ENCODE data around the gene CDKN1A. TPM values are rescaled to one million over a fixed set of nuclear protein-coding genes. Genes with fewer than 3 reads are reported as not detected.

The CDKN1A gene
- total and polyA plus RNA-seq, 2 donors, result 13.1 to 81.2 TPM

DNA sequence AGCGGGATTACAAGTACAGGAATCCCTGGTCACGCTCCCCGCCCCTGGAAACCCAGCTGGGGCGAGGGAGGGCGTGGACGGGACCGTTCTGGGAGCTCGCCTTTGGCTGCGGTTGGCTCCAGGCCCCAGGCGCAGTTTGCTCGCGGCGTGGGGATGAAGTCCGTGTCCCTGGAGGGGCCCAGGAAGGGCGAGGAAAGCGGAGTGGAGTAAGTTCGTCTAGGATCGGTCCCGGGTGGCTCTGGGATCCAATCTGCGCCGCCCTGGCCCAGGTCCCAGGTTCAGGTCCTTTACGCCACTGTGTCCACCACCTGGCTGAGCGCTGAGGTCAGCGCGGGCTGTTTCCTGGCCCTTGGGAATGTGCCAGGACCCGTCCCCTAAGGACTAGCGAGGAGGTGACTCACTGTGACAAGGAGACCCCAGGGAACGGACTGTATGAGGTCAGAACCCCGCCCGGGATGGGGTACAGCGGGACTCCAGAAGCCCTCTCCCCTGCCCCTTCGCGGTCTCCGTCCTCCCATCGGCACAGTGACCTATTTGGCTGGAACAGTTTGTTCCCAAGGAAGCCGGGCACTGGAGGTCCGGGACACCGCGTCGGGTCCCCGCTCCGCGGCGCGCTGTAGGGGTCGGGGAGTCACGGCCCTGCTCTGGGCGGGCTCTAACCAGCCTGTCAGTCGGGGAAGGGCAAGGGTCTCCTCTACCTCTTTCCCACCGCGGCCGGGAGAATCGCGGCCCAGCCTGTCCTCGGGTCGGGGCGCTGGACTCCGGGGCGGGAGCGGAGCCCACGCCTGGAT lies 724 bp downstream of the CDKN1A start:
- peaks cover 0 to under 1% of the 10 kb centered on the region in 2 donors for H3K36me3 ChIP-seq (ENCODE audit: control insufficient read depth in 2 of 2, insufficient read depth in 2 of 2, low read length in 1 of 2)
- peaks cover 29 to 66% of the 10 kb centered on the region in 2 donors for H3K27me3 ChIP-seq (ENCODE audit: control insufficient read depth in 2 of 2, insufficient read depth in 1 of 2, low read length in 1 of 2)
- H3K9me3 ChIP-seq (ENCODE audit: control insufficient read depth in 2 of 2, insufficient read depth in 1 of 2, low read length in 1 of 2), result peaks cover 0 to 11% of the 10 kb centered on the region in 2 donors
- WGBS, result 2% methylated on average over 61 of the region's 61 CpGs
- H3K27ac ChIP-seq (ENCODE audit: low read depth in 1 of 2, low read length in 1 of 2), result peak overlapping the region; percentile 58 to 61
- peak in 1 of 9 donors; percentile 38 for DNase-seq (ENCODE audit: low read depth in 6 of 9, low spot score in 9 of 9)
- peaks cover 37 to 69% of the 10 kb centered on the region in 2 donors for H3K4me1 ChIP-seq (ENCODE audit: control insufficient read depth in 2 of 2, insufficient read depth in 2 of 2, low read length in 2 of 2)
- peak overlapping the region; percentile 44 to 55 for H3K4me3 ChIP-seq (ENCODE audit: low read length in 2 of 2)

GRCh38 chr6:36682328-36683144 lies 4.0 kb downstream of the CDKN1A start:
- peaks cover 22 to 41% of the 10 kb centered on the region in 2 donors for H3K27me3 ChIP-seq (ENCODE audit: control insufficient read depth in 2 of 2, insufficient read depth in 1 of 2, low read length in 1 of 2)
- peaks cover 7 to 10% of the 10 kb centered on the region in 2 donors for H3K36me3 ChIP-seq (ENCODE audit: control insufficient read depth in 2 of 2, insufficient read depth in 2 of 2, low read length in 1 of 2)
- no peak overlapping the region for H3K4me3 ChIP-seq (ENCODE audit: low read length in 2 of 2)
- WGBS, result 5% methylated on average over 11 of the region's 11 CpGs
- H3K4me1 ChIP-seq (ENCODE audit: control insufficient read depth in 2 of 2, insufficient read depth in 2 of 2, low read length in 2 of 2), result peaks cover 37 to 76% of the 10 kb centered on the region in 2 donors
- DNase-seq (ENCODE audit: low read depth in 6 of 9, low spot score in 9 of 9), result peak in 6 of 9 donors; percentile 60 to 90 (median 76)
- H3K9me3 ChIP-seq (ENCODE audit: control insufficient read depth in 2 of 2, insufficient read depth in 1 of 2, low read length in 1 of 2), result peaks cover 0 to 11% of the 10 kb centered on the region in 2 donors
- peak overlapping the region in 1 of 2 donors; percentile 79 for H3K27ac ChIP-seq (ENCODE audit: low read depth in 1 of 2, low read length in 1 of 2)

- H3K4me1 ChIP-seq (ENCODE audit: control insufficient read depth in 2 of 2, insufficient read depth in 2 of 2, low read length in 2 of 2), result peaks cover 35 to 69% of the 10 kb centered on the region in 2 donors
- no peak overlapping the region for H3K4me3 ChIP-seq (ENCODE audit: low read length in 2 of 2)
- peaks cover 7 to 10% of the 10 kb centered on the region in 2 donors for H3K36me3 ChIP-seq (ENCODE audit: control insufficient read depth in 2 of 2, insufficient read depth in 2 of 2, low read length in 1 of 2)
- H3K9me3 ChIP-seq (ENCODE audit: control insufficient read depth in 2 of 2, insufficient read depth in 1 of 2, low read length in 1 of 2), result peaks cover 0 to 11% of the 10 kb centered on the region in 2 donors
- peak overlapping the region; percentile 36 to 74 for H3K27ac ChIP-seq (ENCODE audit: low read depth in 1 of 2, low read length in 1 of 2)
- DNase-seq (ENCODE audit: low read depth in 6 of 9, low spot score in 9 of 9), result no peak
- peaks cover 21 to 35% of the 10 kb centered on the region in 2 donors for H3K27me3 ChIP-seq (ENCODE audit: control insufficient read depth in 2 of 2, insufficient read depth in 1 of 2, low read length in 1 of 2)
- 67% methylated on average over 6 of the region's 6 CpGs for WGBS
Measured at GRCh38 chr6:36683145-36683655, 4.7 kb downstream of the CDKN1A start.

DNA sequence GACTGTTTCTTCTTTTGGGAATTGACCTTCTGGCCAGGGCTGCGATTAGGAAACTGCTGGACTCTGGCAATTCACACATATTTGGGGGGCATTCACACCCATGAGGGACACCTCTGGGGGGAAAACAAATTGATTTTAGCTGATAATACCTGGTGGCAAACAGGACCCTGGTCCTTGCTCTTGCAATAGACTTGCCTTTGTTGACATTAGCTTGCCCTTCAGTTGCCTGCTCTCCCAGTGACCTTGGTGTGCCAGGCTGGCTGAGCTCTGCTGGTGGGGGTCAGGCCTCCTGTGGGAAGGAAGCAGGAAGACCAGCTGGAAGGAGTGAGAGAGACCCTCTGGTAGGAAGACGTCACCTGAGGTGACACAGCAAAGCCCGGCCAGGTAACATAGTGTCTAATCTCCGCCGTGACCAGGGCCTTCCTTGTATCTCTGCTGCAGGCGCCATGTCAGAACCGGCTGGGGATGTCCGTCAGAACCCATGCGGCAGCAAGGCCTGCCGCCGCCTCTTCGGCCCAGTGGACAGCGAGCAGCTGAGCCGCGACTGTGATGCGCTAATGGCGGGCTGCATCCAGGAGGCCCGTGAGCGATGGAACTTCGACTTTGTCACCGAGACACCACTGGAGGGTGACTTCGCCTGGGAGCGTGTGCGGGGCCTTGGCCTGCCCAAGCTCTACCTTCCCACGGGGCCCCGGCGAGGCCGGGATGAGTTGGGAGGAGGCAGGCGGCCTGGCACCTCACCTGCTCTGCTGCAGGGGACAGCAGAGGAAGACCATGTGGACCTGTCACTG lies 5.3 kb downstream of the CDKN1A start:
- H3K27ac ChIP-seq (ENCODE audit: low read depth in 1 of 2, low read length in 1 of 2), result no peak overlapping the region
- H3K27me3 ChIP-seq (ENCODE audit: control insufficient read depth in 2 of 2, insufficient read depth in 1 of 2, low read length in 1 of 2), result peaks cover 15 to 28% of the 10 kb centered on the region in 2 donors
- DNase-seq (ENCODE audit: low read depth in 6 of 9, low spot score in 9 of 9), result no peak
- H3K4me1 ChIP-seq (ENCODE audit: control insufficient read depth in 2 of 2, insufficient read depth in 2 of 2, low read length in 2 of 2), result peaks cover 30 to 64% of the 10 kb centered on the region in 2 donors
- peaks cover 0 to 8% of the 10 kb centered on the region in 2 donors for H3K9me3 ChIP-seq (ENCODE audit: control insufficient read depth in 2 of 2, insufficient read depth in 1 of 2, low read length in 1 of 2)
- 98% methylated on average over 29 of the region's 29 CpGs for WGBS
- peaks cover 7 to 10% of the 10 kb centered on the region in 2 donors for H3K36me3 ChIP-seq (ENCODE audit: control insufficient read depth in 2 of 2, insufficient read depth in 2 of 2, low read length in 1 of 2)
- H3K4me3 ChIP-seq (ENCODE audit: low read length in 2 of 2), result no peak overlapping the region

DNA sequence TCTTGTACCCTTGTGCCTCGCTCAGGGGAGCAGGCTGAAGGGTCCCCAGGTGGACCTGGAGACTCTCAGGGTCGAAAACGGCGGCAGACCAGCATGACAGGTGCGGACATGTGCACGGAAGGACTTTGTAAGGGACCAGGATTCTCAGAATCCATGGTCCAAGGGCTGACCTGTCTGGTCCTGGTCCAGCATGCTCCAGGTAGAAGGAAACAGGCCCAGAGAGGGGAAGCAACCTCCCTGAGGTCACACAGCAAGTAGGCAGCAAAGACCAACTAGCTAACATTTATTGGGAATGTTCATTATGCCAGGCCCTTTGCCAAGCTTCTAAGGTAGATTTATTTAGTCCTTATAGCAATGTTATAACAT lies 5.9 kb downstream of the CDKN1A start:
- peaks cover 0 to 4% of the 10 kb centered on the region in 2 donors for H3K9me3 ChIP-seq (ENCODE audit: control insufficient read depth in 2 of 2, insufficient read depth in 1 of 2, low read length in 1 of 2)
- H3K4me1 ChIP-seq (ENCODE audit: control insufficient read depth in 2 of 2, insufficient read depth in 2 of 2, low read length in 2 of 2), result peaks cover 24 to 58% of the 10 kb centered on the region in 2 donors
- DNase-seq (ENCODE audit: low read depth in 6 of 9, low spot score in 9 of 9), result no peak
- H3K36me3 ChIP-seq (ENCODE audit: control insufficient read depth in 2 of 2, insufficient read depth in 2 of 2, low read length in 1 of 2), result peaks cover 7 to 10% of the 10 kb centered on the region in 2 donors
- no peak overlapping the region for H3K4me3 ChIP-seq (ENCODE audit: low read length in 2 of 2)
- 95% methylated on average over 6 of the region's 6 CpGs for WGBS
- H3K27me3 ChIP-seq (ENCODE audit: control insufficient read depth in 2 of 2, insufficient read depth in 1 of 2, low read length in 1 of 2), result peaks cover 9 to 22% of the 10 kb centered on the region in 2 donors
- H3K27ac ChIP-seq (ENCODE audit: low read depth in 1 of 2, low read length in 1 of 2), result no peak overlapping the region

DNA sequence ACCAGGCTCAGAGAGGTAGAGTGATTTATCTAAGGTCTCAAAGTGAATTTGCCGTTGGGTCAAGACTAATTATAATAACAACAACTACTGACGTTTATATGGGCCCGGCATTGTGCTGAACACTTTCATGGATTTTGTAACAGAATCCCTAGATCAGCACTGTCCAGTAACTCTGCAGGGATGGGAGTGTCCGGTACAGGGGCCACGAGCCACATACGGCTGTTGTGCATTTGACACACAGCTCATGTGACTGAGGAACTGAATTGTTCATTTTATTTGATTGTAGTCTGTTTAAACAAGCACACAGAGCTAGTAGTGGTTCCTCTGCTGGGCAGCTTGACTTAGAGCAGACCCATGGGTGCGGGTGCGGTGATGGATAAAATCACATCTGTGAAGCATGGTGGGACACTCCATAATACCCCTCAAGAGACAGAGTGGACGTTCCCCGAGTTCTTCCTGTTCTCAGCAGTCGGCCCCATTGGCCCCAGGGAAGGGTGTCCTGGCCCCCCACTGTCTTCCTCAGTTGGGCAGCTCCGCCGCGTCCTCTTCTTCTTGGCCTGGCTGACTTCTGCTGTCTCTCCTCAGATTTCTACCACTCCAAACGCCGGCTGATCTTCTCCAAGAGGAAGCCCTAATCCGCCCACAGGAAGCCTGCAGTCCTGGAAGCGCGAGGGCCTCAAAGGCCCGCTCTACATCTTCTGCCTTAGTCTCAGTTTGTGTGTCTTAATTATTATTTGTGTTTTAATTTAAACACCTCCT lies 6.8 kb downstream of the CDKN1A start:
- WGBS, result 87% methylated on average over 20 of the region's 20 CpGs
- Histone ChIP-seq H3K36me3 (ENCODE audit: control insufficient read depth in 2 of 2, insufficient read depth in 2 of 2, low read length in 1 of 2) (peaks cover 7 to 10% of the 10 kb centered on the region in 2 donors), H3K4me3 (ENCODE audit: low read length in 2 of 2) (no peak overlapping the region), H3K27ac (ENCODE audit: low read depth in 1 of 2, low read length in 1 of 2) (no peak overlapping the region), H3K27me3 (ENCODE audit: control insufficient read depth in 2 of 2, insufficient read depth in 1 of 2, low read length in 1 of 2) (peaks cover under 1 to 13% of the 10 kb centered on the region in 2 donors), H3K9me3 (ENCODE audit: control insufficient read depth in 2 of 2, insufficient read depth in 1 of 2, low read length in 1 of 2) (peaks cover 0 to 2% of the 10 kb centered on the region in 2 donors), H3K4me1 (ENCODE audit: control insufficient read depth in 2 of 2, insufficient read depth in 2 of 2, low read length in 2 of 2) (peaks cover 23 to 49% of the 10 kb centered on the region in 2 donors)
- no peak for DNase-seq (ENCODE audit: low read depth in 6 of 9, low spot score in 9 of 9)

DNA sequence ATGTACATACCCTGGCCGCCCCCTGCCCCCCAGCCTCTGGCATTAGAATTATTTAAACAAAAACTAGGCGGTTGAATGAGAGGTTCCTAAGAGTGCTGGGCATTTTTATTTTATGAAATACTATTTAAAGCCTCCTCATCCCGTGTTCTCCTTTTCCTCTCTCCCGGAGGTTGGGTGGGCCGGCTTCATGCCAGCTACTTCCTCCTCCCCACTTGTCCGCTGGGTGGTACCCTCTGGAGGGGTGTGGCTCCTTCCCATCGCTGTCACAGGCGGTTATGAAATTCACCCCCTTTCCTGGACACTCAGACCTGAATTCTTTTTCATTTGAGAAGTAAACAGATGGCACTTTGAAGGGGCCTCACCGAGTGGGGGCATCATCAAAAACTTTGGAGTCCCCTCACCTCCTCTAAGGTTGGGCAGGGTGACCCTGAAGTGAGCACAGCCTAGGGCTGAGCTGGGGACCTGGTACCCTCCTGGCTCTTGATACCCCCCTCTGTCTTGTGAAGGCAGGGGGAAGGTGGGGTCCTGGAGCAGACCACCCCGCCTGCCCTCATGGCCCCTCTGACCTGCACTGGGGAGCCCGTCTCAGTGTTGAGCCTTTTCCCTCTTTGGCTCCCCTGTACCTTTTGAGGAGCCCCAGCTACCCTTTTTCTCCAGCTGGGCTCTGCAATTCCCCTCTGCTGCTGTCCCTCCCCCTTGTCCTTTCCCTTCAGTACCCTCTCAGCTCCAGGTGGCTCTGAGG lies 7.6 kb downstream of the CDKN1A start:
- Histone ChIP-seq H3K27ac (ENCODE audit: low read depth in 1 of 2, low read length in 1 of 2) (no peak overlapping the region), H3K27me3 (ENCODE audit: control insufficient read depth in 2 of 2, insufficient read depth in 1 of 2, low read length in 1 of 2) (peaks cover 0 to 6% of the 10 kb centered on the region in 2 donors), H3K9me3 (ENCODE audit: control insufficient read depth in 2 of 2, insufficient read depth in 1 of 2, low read length in 1 of 2) (no peaks in the 10 kb centered on the region), H3K36me3 (ENCODE audit: control insufficient read depth in 2 of 2, insufficient read depth in 2 of 2, low read length in 1 of 2) (peaks cover 7 to 10% of the 10 kb centered on the region in 2 donors), H3K4me1 (ENCODE audit: control insufficient read depth in 2 of 2, insufficient read depth in 2 of 2, low read length in 2 of 2) (peaks cover 19 to 42% of the 10 kb centered on the region in 2 donors), H3K4me3 (ENCODE audit: low read length in 2 of 2) (no peak overlapping the region)
- WGBS, result 46% methylated on average over 11 of the region's 11 CpGs
- DNase-seq (ENCODE audit: low read depth in 6 of 9, low spot score in 9 of 9), result no peak

Measured in thymus (tissue), 11 donors.